GM19351 (cell line): ENCODE measurements around the gene OR14A16.

Experiments
- ATAC-seq: cut with Tn5 transposase; IDR thresholded peaks from one replicate; pipeline ENCODE4 v1.9.1; 2021; ENCODE audit warnings: mild to moderate bottlenecking, moderate library complexity; ENCODE audit not compliant: unreplicated experiment

The OR14A16 gene

GRCh38 chr1:247769603-247770002 lies 54.3 kb downstream of the OR14A16 start:
- no peak for ATAC-seq
